Measurements from ENCODE around the gene NOSIP.

- TF ChIP-seq CTCF (conservative IDR thresholded peaks at IDR 0.05; ENCODE audit: low read depth, low read length) (no peak), SMC3 (IDR thresholded peaks at IDR 0.05; ENCODE audit: low read depth, low read length) (no peak), POLR2A (IDR thresholded peaks at IDR 0.05; ENCODE audit: low read depth, low read length) (no peak), MAFK (IDR thresholded peaks at IDR 0.05; ENCODE audit: low read depth, low read length) (no peak), RAD21 (IDR thresholded peaks at IDR 0.05; ENCODE audit: low read length) (no peak), RCOR1 (IDR thresholded peaks at IDR 0.05; ENCODE audit: insufficient replicate concordance, low read length) (no peak), CEBPB (IDR thresholded peaks at IDR 0.05; ENCODE audit: low read depth, low read length) (no peak), RFX5 (IDR thresholded peaks at IDR 0.05; ENCODE audit: low read depth, low read length) (no peak), MAZ (IDR thresholded peaks at IDR 0.05; ENCODE audit: borderline replicate concordance, low read depth, low read length) (no peak), BHLHE40 (IDR thresholded peaks at IDR 0.05; ENCODE audit: low read depth, low read length) (no peak), MXI1 (IDR thresholded peaks at IDR 0.05; ENCODE audit: borderline replicate concordance, low read depth, low read length) (no peak)
Observed at GRCh38 chr19:49549045-49549444, 31.3 kb downstream of the NOSIP start.

Measured in IMR-90 (cell line).